Natural killer cell (primary cell): ENCODE results near the gene A2M. TPM values are rescaled to one million over a fixed set of nuclear protein-coding genes. Genes with fewer than 3 reads are reported as not detected.

Experiments used
- ATAC-seq, 3 donors: fragments of 150-1000 bp in 2 of 3; fragments of 200-7000 bp in 1 of 3; cut with Tn5 transposase; 1 replicate in 1 of 3; 2 replicates in 2 of 3; pipeline ENCODE4 v1.10.0; 2021; ENCODE audit warnings: mild to moderate bottlenecking in 2 of 3, moderate library complexity in 2 of 3
- DNase-seq, 2 donors: peaks; one replicate each; pipeline versions ENCODE4 v3.0.0 to v3.0.0-alpha.2; 2013 to 2021; ENCODE audit warnings: mixed read lengths in 1 of 2
- H3K27ac ChIP-seq: one replicate; pipeline ENCODE4 v1.5.1; 2013; ENCODE audit warnings: mild to moderate bottlenecking, low read length
- H3K27me3 ChIP-seq: one replicate; pipeline ENCODE4 v1.6.1; 2013; ENCODE audit warnings: low read length; ENCODE audit not compliant: control insufficient read depth, insufficient read depth
- H3K36me3 ChIP-seq: one replicate; pipeline ENCODE4 v1.6.1; 2013; ENCODE audit warnings: low read length; ENCODE audit not compliant: control insufficient read depth, insufficient read depth
- H3K4me1 ChIP-seq: one replicate; pipeline ENCODE4 v1.6.1; 2013; ENCODE audit warnings: low read length; ENCODE audit not compliant: control insufficient read depth, insufficient read depth
- H3K4me3 ChIP-seq: one replicate; pipeline ENCODE4 v1.5.1; 2013; ENCODE audit warnings: low read length
- H3K9me3 ChIP-seq: one replicate; pipeline ENCODE4 v1.6.1; 2013; ENCODE audit warnings: low read length; ENCODE audit not compliant: control insufficient read depth, insufficient read depth
- H3K27ac Mint-ChIP-seq, 2 donors: one replicate each; pipeline ENCODE4 v1.8.0; 2022; ENCODE audit warnings: mild to moderate bottlenecking in 2 of 2, mixed read lengths in 2 of 2, moderate library complexity in 1 of 2
- H3K27me3 Mint-ChIP-seq, 2 donors: one replicate each; pipeline ENCODE4 v1.8.0; 2022; ENCODE audit warnings: low read depth in 2 of 2, mixed read lengths in 2 of 2
- H3K36me3 Mint-ChIP-seq: one replicate; pipeline ENCODE4 v1.8.0; 2022; ENCODE audit warnings: mixed read lengths
- H3K4me1 Mint-ChIP-seq, 2 donors: one replicate each; pipeline ENCODE4 v1.8.0; 2022; ENCODE audit warnings: mixed read lengths in 2 of 2
- H3K4me3 Mint-ChIP-seq: one replicate; pipeline ENCODE4 v1.8.0; 2022; ENCODE audit warnings: mild to moderate bottlenecking, moderate library complexity, mixed read lengths
- H3K9me3 Mint-ChIP-seq, 2 donors: one replicate each; pipeline ENCODE4 v1.8.0; 2022; ENCODE audit warnings: mixed read lengths in 2 of 2
- WGBS: methylation state at CpG from one replicate; pipeline ENCODE4 v1.1.7; 2013; ENCODE audit warnings: missing lambda C conversion rate; ENCODE audit not compliant: insufficient coverage; 5-methylcytosine and 5-hydroxymethylcytosine counted together
- intact Hi-C: fragments of 100-400 bp; cut with micrococcal nuclease; formaldehyde crosslinking; loops from one replicate; pipeline ENCODE4 v1.14.2; 2022
- total RNA-seq, 4 donors: library from RNA; stranded (reverse); fragments of 120-200 nt in 1 of 4; gene quantifications; one replicate each; pipeline versions ENCODE4 v1.2.3 to v1.2.4, GENCODE V29; 2013 to 2022
- TF ChIP-seq, protein P1 (sequence below): fragments of 200-600 bp; IDR thresholded peaks from one replicate; pipeline ENCODE4 v1.8.0; 2022; ENCODE audit warnings: antibody characterized with exemption

The A2M gene
- total RNA-seq, 3 donors from 2014 or later (not counting 1 experiment from before 2014, with no cell fraction given), result 0.08 TPM; not detected in 2

GRCh38 chr12:9052610-9053009 lies 63.1 kb downstream of the A2M start:
- Histone ChIP-seq H3K4me3 (no peak overlapping the region), H3K27ac (no peak overlapping the region), H3K4me1 (peaks cover 4% of the 10 kb centered on the region), H3K36me3 (peaks cover 40% of the 10 kb centered on the region), H3K27me3 (no peaks in the 10 kb centered on the region), H3K9me3 (no peaks in the 10 kb centered on the region)
- DNase-seq, result no peak
- TF ChIP-seq, protein P1, sequence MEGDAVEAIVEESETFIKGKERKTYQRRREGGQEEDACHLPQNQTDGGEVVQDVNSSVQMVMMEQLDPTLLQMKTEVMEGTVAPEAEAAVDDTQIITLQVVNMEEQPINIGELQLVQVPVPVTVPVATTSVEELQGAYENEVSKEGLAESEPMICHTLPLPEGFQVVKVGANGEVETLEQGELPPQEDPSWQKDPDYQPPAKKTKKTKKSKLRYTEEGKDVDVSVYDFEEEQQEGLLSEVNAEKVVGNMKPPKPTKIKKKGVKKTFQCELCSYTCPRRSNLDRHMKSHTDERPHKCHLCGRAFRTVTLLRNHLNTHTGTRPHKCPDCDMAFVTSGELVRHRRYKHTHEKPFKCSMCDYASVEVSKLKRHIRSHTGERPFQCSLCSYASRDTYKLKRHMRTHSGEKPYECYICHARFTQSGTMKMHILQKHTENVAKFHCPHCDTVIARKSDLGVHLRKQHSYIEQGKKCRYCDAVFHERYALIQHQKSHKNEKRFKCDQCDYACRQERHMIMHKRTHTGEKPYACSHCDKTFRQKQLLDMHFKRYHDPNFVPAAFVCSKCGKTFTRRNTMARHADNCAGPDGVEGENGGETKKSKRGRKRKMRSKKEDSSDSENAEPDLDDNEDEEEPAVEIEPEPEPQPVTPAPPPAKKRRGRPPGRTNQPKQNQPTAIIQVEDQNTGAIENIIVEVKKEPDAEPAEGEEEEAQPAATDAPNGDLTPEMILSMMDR, result no peak
- Mint-ChIP-seq H3K4me3 (no peak overlapping the region), H3K9me3 (no peaks in the 10 kb centered on the region), H3K4me1 (peaks cover 5 to 10% of the 10 kb centered on the region in 2 donors), H3K27ac (peak overlapping the region in 1 of 2 donors; percentile 53), H3K36me3 (peaks cover 5% of the 10 kb centered on the region), H3K27me3 (no peaks in the 10 kb centered on the region)
- intact Hi-C loops, result no loop called here
- no CpG with 5 or more reads among the region's 1 CpG for WGBS
- no peak for ATAC-seq

DNA sequence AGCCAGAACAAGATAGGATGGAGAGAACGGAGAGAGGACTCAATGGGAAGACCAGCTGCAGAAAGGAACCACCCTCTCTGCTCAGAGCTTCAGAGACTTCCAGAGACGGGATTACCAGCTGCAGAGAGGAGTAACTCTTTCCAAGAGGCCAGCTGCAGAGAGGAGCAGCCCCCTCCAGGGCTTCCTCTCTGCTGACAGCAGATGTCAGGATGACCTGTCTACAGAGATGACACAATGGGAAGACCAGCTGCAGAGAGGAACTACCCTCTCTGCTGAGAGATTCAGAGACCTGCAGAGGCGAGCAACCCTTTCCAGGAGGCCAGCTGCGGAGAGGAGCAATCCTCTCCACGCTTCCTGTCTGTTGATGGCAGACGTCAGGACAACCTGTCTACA lies 64.6 kb downstream of the A2M start:
- Mint-ChIP-seq H3K36me3 (no peaks in the 10 kb centered on the region), H3K9me3 (no peaks in the 10 kb centered on the region), H3K4me3 (no peak overlapping the region), H3K27ac (no peak overlapping the region), H3K27me3 (no peaks in the 10 kb centered on the region), H3K4me1 (peaks cover 9 to 20% of the 10 kb centered on the region in 2 donors)
- 57% methylated on average over 6 of the region's 6 CpGs for WGBS
- Histone ChIP-seq H3K4me1 (peaks cover 8% of the 10 kb centered on the region), H3K4me3 (no peak overlapping the region), H3K27ac (no peak overlapping the region), H3K27me3 (no peaks in the 10 kb centered on the region), H3K36me3 (peaks cover 41% of the 10 kb centered on the region), H3K9me3 (no peaks in the 10 kb centered on the region)
- intact Hi-C loops, result no loop called here
- DNase-seq, result no peak
- TF ChIP-seq, protein P1, result no peak
- no peak for ATAC-seq

DNA sequence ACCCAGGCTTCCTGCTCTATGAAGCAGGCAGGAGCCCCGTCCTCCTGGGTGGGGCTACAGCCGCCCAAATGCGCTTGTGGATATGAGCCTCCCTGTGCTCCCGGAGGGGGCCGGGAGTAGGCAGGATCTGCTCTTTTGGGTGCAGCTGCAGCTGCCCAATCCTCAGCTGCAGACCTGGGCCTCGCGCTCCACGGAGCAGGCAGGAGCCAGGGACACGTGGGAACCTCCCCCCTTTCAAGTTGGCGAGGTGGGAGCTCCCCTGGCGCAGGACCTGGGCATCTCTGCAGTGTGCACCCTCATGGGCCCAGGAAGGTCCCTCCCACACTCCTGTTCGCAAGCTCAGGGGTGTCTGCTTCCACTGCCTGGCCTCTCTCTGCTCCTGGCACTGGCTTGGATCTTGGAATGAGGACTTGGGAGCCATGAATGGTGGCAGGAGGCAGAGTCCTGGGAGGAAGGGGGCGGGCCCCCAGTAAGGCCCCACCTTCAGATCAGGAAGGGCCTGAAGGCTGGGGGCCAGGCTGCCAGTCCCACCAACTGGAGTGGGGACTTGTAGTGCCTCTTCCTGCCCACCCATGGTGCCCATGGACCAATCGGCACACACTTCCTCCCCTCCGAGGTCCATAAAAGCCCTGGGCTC lies 65.1 kb downstream of the A2M start:
- no peaks in the 10 kb centered on the region for H3K9me3 Mint-ChIP-seq
- peaks cover 10 to 25% of the 10 kb centered on the region in 2 donors for H3K4me1 Mint-ChIP-seq
- ATAC-seq (no peak), DNase-seq (no peak)
- Histone ChIP-seq H3K4me1 (peaks cover 8% of the 10 kb centered on the region), H3K36me3 (peaks cover 41% of the 10 kb centered on the region), H3K4me3 (no peak overlapping the region), H3K9me3 (no peaks in the 10 kb centered on the region), H3K27ac (no peak overlapping the region), H3K27me3 (no peaks in the 10 kb centered on the region)
- WGBS, result 89% methylated on average over 15 of the region's 15 CpGs
- no peaks in the 10 kb centered on the region for H3K27me3 Mint-ChIP-seq
- no peak overlapping the region for H3K27ac Mint-ChIP-seq
- TF ChIP-seq, protein P1, result no peak
- peaks cover 2% of the 10 kb centered on the region for H3K36me3 Mint-ChIP-seq
- intact Hi-C loops, result no loop called here
- no peak overlapping the region for H3K4me3 Mint-ChIP-seq
